NCI-H1105 (cell line): ENCODE data around the gene DRD3.

Experiments used
- DNase-seq: peaks from one replicate; lab custom pipeline; 2025; lab: John Stamatoyannopoulos, UW

DRD3 gene

DNA sequence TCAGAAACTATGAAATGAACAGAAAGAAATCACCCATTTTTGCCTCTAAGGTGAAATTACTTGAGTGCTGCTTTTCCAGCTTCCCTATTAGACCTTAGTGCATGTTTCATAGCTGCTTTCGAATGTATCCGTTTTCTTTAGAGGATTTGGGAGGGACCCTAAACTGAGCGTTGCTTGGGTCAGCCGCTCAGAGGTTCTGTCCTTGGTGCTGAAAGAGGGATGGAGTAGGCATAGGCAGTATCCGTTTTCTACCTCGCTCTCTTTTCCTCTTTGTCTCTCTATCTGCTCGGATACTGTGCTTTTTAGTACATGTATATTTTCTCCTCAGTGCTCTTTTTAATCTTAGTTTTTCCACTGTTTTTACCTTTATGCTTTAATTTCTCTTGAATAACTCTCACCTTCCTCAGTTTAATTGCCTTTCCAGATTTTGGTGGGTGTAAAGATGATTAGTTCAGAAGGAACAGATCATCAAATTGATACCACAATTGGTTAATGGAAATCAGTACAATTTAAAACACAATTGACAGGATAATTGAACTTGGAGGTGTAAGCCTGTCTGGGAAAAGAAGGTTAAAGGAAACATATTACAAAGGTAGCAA, at the start of gene DRD3:
Gene DRD3 (minus strand): TSS at position 283 of the 599 bp plus-strand sequence. CDS start 7,060 bp downstream, outside the sequence.
- no peak for DNase-seq

DNA sequence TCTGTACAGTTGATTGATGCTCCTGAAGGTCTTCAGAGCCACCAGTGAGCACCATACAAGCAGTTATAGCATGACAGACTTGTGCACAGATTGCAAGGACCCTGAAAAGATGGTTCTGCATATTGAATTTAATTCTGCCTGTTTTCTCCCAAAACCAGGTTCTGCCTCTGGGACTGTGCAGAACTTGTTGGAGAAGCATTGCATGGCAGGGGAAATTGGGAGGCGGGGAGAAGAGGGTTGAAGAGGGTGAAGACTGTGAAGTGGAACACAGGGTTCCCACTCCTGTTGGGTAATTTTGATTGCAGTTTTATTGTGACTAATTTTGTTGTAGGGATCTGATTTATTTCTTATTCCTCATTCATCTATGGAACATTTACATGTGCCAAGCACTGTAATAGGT, 48.2 kb upstream of the DRD3 start:
- DNase-seq: no peak

DNA sequence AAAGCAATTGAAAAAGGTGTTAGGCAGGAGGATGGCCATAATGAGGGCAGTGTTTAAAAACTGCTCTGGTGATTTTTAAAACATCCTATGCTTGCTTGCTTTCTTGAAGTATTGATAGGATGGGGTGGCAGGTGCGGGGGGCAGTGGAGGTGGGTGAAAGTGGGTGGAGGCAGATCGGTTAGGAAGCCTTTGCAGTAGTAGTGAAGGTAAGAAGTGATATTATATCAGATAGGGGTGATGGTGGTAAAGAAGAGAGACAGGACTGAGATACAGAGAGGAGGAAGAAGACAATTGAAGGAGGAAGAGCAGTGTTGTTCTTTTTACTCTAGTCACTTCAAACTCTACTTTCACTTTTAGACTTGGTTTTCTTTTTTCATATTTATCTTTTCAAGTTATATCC, 47.5 kb upstream of the DRD3 start:
- no peak for DNase-seq

DNA sequence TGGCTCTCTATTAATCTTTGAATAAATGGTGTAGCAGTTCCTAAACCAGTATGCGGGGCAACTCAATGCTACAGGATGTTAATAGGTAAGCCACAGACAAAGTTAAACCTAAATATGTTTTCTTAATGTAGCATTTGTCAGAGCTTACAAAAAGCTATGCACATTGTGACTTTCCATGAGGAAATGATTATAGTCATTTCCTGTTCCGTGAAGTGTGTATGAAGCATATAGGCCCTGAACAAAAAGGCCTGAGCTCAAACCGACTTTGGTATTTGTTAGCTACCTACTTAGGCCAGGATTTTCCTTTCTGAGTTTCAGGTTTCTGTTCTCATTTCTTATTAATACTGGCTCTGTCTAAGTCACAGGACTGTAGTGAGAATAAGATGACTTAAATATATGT, 44.3 kb upstream of the DRD3 start:
- DNase-seq: no peak

DNA sequence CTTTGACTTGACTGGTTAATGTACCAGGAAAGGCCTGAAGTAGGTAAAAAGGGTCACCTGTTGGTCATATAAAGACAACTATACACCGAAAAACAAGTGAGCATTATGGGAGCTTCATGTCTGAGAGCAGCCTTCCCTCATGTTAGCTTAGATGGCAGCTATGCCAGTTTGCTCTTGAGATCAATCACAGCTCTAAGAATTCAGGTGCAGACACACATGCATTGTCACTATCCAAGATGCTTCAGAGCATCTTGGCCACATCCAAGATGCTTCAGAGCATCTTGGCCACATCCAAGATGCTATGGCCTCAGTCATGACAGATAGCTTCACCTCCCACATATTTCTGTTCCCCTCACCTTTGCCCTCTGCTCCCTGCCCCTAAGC, 43.0 kb upstream of the DRD3 start:
- no peak for DNase-seq

DNA sequence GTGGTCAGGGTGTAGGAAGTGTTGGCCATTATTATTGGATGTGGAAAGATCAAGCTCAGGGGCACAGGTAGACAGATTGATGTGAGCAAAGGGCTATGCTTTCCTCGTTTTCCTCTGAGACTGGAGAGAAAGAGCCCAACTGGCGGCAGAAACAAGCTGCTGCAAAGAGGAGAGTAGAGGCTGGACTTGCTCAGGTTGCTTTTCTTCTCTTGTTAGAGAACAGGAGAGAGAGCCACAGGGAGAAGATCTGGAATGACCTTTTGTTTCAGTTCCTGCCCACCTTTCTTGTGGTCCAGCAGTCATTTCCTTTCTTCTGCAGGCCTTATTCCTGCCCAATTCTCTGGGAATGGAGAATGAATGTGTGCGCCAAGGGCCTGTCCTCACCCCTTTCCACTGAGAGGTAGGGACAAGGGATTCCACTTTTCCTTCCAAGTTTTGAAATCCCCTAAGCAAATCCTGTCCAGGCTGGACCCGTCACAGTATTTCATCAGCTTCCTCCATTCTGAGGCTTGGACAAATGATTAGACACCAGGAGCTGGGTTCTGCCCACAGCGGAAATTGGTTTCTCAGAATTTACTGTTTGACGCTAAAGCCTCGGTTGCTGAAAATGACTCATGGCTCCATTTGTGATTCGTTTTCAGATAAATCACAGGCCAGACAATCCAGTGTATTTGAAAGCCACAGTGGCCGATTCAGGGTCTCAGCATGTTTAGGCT, 42.5 kb upstream of the DRD3 start:
- no peak for DNase-seq

DNA sequence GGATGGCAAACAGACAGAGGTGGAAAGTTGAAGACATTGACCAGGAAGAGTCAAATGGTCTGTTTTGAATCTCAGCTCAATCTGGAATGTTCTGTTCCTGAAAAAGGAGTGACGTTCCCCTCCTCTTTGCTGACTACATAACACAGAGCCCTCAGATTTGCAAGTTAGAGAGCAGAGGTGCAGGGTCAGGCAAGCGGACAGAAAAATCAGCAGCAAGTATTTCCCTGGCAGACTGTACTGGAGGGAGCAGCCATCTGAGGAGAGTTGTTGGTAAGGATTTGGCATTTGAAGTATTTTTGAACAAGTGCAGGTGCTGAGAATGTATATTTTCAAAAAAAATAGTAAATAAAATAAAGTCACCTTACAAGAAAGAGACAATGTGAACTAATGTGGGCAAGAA, 40.9 kb upstream of the DRD3 start:
- no peak for DNase-seq

DNA sequence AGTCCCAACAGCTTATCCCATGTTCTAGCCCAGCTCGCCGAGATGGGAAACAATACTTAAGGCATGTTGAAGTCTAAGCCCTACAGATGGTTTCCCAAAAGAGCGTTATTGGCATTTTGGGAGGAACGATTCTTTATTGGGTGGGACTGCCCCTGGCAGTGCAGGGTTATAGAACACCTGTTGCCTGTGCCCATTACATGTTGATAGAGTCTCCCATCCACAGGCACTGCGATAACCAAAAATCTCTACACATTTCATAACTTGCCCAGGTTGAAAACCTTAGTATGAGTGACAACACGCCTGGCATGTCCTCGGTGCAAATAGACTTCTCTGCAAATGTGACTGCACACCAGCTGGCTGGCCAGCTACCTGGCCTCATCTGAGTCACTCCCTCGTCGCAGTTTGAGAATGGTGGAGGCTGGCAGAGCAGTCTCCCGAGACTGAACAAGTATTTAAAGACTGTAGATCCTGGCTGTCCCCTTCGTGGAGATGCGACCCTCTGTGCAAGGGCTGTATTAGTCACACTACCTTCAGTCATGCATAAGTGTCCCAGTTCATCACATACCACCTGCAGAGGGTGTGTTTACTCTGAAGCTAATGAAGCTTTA, 39.8 kb upstream of the DRD3 start:
- DNase-seq: no peak

DNA sequence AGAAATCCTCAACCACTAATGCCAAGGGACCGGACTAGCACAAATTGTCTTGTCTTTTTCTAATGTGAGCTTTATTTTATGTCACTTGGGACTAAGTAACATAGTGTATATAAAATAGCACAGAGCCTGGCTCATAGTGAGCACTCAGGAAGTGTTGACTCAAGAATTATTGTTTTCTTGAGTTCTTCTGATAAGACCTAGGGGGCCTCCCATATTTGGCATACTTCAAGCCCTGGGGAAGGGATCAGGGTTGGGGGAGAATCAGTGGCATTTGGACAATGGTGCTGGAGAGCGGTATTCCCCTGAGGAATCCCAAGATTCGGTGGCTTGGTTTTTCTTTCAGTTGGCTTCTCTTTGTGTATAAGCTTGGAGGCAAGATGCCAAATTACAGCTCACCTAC, 39.2 kb upstream of the DRD3 start:
- no peak for DNase-seq

DNA sequence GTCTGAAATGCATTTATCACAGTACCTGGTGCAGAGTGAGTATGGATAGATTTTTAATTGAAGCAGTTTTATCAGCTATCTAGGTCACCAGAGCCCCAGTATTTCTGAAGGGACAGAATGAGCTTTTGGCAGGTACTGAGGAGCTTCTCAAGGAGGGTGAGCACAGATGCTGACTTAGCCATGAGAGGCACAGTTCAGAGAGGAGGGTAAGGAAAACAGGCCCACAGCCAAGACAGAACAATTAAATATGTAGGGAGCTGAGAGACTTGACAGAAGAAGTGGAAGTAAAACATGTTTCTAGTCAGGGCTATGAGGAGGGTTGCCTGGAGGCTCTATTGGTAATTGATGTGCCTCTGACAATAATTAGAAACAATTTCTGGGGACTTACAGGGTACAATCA, 38.4 kb upstream of the DRD3 start:
- no peak for DNase-seq

DNA sequence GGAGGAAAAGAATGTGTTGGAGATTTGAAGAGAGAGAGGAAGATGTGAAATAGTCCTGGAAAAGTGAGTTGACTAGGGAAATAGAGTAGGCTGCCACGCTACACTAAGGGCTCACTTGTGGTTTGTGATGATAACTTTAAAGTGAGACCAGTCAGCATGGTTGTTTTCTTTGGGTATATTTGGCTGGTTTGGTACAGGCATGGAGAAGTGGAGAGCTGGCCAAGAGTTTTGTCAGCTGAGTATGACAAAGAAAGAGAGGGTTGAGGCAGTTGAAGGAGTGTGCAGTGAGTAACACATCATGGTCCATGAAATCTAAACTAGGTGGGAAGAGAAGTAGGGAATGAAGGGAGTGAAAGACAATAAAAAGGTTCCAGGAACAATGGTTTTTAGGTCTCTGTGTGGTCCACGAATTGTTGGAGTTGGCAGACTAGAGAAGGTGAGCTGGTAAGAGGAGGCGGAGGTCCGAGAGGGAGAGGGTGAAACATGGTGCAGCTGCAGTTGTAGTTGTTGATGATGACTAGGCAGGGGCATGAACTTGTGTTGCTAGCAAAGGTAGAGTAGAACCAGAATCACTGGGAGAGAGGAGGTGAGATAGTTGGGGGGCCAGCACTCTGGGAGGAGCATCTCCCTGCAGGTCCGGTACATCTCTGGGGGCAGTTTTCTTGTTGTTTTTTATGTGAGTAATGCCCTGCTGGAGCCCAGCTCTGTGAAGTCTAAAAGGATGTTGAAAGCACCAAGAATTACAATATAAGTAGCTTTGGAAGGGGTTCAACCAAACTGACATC, 37.5 kb upstream of the DRD3 start:
- no peak for DNase-seq

DNA sequence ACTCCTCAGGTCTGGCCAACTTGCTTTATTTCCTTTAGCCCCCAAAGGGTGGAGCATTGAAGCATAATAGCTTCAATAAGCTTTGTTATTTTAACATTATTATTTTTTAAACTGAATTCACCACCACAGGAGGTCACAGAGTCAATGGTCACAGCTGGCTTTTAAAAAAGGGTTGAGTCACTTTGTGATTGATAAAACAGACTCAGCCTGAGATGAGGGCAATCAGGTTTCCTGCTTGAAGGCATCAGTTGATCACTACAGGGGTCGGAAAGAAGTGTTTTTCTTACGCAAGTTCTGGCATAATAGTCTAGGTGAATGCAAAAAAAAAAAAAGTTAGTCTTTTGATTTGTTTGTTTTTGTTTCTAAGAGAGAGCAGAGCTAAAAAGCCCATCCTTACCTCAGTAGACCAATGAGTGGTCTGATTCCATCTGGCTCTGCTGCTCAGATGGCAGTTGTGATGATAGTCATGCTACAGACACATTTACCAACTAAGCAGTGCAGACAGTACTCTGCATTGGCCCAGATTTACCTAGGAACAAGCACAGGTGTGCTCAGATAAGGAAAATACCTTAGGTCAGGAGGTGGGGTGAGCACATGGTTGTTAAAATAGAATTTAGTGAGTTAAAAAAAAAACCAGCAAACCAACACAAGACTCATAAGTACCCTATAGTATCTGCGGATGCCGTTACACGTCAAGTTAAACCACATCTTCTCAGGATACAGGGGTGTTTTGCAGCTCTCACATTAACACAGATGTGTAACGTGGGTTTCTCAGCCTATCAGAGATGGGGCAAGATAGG, 35.9 kb upstream of the DRD3 start:
- DNase-seq: no peak

DNA sequence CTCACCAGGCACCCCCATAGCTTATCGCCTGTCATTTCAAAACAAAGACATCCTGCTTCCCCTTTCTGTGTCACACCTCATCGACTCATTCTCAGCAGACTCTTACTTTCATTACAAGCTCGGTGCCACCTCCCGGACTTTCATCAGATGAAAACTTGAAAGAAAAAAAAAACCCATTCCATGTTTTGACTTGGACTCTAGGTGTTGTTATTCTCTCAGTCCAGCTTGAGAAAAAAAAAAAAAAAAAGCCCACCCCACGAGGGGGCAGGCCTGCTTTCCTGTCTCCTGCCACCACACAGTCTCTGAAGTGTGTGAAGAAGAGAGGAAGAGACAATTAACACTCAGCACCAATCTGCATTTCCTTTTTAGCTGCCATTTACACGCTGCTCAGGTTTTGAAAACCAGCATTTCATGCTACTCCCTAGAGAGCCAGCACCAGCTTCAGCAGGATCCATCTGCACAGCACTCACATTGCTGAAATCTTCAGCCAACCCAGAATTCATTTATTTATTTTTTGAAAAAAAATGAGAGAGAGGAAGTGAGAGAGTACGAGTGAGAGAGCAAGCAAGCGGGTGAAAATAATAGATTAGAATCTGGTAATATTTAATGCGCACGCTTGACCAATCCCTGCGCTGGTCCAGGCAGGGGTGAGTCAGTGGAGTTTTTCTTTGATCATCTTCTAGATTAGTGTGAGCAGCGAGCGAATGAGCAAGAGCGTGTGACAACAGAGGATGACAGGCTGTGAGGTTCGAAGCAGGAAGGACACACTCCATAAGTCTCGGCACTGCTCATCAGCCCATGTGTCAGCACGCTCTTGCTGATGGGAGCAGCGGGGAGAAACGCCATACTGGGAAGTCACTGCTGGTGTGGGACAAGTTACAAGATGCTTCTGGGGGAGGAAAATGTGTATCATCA, 35.0 kb upstream of the DRD3 start:
- DNase-seq: no peak

DNA sequence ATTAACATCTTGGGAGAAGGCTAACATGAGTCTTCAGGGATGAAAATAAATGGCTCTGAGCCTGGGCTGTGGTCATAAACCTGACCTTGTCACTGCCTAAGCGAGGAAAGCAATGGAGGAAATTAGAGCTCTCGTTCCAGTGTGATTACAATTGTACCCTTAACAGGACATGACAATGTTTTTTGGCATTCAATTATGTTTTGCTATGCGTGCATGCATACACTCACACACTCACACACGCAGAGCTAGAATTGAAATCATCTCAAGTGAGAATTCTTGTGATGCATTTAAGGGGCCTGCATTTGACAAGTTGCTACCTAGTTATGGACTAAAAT, 34.4 kb upstream of the DRD3 start:
- DNase-seq: no peak

DNA sequence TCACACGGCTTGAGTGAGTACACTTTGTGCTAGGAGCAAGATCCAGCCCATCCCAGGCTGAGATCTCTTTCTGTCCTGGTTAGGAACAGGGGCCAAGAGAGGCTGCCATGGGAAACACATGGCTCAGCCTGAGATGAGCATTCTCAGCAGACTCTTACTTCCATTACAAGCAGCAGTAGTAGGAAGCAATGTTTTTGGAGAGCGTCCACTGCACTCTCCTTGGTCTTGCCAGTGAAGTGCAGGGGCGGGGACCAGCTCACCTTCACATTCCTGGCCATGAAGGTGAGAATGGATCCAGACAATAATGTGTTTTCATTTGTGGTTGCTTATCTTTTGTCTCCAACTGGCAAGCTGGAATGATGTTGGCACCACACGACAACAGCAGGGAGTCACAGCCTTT, 33.8 kb upstream of the DRD3 start:
- no peak for DNase-seq

DNA sequence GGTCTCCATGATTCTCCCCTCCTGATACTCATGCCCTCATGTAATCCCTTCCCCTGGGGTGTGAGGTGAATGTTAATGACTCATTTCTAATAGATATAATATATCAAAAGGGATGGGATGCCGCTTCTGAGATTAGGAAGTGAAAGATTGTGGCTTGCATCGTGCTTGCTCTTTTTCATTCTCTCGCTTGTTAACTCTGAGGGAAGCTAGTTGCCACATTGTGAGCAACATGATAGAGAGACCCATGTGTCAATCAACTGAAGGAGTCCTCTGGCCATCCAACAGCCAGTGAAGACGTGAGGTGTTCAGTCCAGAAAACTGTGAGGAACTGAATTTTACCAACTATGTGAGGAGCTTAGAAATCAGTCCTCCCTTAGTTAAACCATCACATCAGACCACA, 28.9 kb upstream of the DRD3 start:
- no peak for DNase-seq

DNA sequence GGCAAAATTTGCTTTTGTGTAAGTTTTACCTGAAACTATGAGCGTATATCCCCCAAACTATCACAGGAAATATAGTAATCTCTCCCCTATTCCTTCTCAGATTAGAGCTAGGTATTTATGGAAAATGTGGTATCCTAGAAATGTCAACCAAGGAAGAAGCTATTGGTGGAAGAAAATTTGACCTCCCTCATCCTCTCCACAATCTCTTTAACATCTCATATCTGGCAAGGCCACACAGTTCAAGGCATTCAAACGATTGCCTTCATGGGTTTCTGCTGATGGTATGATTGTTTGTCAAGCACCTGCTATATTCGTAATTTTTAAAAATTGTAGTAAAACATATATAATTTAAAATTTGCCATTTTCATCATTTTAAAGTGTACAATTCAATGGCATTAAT, 27.5 kb upstream of the DRD3 start:
- no peak for DNase-seq

DNA sequence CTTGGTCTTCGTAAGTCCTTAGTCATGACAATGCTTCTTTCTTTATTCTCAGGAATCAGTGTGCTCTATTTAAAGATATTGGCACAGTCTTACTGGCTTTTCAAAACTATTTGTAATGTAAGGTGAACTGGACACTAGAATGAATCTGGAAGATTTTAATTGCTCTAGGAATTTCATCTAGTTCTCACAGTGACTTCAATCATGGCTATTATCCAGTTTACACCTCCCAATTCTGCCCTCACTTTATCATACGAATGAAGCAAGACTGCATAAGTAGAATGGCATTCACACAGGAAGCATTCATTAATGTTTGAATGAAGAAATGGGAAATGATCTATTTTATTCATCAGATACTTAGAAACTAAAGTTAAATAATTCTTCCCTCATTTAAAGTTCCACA, 26.7 kb upstream of the DRD3 start:
- no peak for DNase-seq

DNA sequence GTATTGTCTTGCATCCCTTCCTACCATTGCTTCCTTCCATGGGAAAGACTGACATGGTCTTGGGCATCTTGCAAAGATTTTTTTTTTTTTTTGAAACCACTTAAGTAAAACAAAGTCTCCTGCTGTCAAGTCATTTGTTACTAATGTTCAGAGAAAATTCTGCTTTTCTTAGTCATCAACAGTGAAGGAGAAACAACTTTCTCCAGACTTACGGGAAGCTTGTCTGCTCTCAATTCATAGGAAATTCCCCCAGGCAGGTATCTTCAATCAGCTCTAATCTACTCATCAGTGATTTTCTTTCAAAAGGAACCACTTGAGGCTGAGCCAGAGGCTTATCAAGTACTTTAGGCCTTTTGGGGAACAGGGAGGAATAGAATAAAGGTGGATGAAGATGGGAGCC, 15.9 kb upstream of the DRD3 start:
- DNase-seq: no peak

DNA sequence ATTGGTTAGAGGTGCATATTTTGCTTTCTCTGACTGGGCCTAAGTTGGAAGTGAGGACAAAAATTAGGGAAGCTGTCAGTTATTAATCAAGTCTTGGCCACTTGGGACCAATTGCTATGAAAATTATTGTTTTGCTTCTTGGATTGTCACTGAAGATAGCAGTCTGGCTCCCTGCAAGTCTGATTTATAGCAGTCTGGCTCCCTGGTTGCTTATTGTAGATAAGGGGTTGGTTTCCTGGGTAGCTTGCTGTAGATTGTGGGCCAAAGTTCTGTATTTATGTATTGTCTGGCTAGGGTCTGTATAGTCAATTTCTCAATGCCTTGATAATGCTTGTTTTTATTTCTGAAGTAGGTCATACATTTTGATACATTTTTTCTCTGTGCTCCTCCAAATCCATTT, 13.3 kb upstream of the DRD3 start:
- no peak for DNase-seq

DNA sequence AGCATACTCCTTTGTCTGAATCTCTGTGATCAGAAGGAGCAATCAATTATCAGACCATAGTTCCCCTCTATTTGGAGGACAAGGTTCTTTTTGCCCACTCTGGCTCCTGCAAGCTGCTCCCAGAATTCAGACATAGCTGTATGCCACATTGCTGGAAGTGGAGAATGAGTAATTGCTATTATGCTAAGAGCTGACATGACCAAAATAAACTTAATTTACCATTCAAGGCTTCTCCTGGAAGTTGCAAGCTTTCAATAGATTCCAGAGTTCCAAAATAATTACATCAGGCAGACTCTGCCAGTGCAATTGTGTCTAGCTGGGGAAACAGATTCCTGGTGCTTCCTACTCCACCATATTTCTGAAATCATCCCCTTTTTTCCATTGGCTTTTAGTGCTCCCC, 7.6 kb upstream of the DRD3 start:
- no peak for DNase-seq
